Right atrium auricular region (tissue), 2 donors: Measurements from ENCODE around the gene GSTT4. TPM values are rescaled to one million over a fixed set of nuclear protein-coding genes. Genes with fewer than 3 reads are reported as not detected.

Source experiments
- DNase-seq: peaks from one replicate; pipeline ENCODE4 v3.0.0-alpha.2; 2019; ENCODE audit warnings: low spot score
- H3K27ac ChIP-seq, 2 donors: fragments of 200-600 bp; sonication (generic); 1 replicate in 1 of 2; 2 replicates in 1 of 2; pipeline ENCODE4 v1.5.1; 2016 to 2019
- H3K27me3 ChIP-seq, 2 donors: fragments of 200-600 bp; sonication (generic); one replicate each; pipeline versions ENCODE4 v1.5.1 to v1.6.0; 2017 to 2019
- H3K36me3 ChIP-seq: fragments of 200-600 bp; sonication (generic); one replicate; pipeline ENCODE4 v1.5.1; 2016
- H3K4me1 ChIP-seq, 2 donors: fragments of 200-600 bp; sonication (generic); one replicate each; pipeline versions ENCODE4 v1.5.1 to v1.6.0; 2017 to 2019
- H3K4me3 ChIP-seq, 2 donors: fragments of 200-600 bp; sonication (generic); 1 replicate in 1 of 2; 2 replicates in 1 of 2; pipeline ENCODE4 v1.5.1; 2017 to 2019; ENCODE audit warnings: mild to moderate bottlenecking in 1 of 2, moderate library complexity in 1 of 2
- H3K9me3 ChIP-seq, 2 donors: fragments of 200-600 bp; sonication (generic); one replicate each; pipeline ENCODE4 v1.5.1; 2019
- total RNA-seq, 2 donors: library from RNA; depleted of rRNA; stranded (reverse); fragments of >200 nt; gene quantifications; one replicate each; pipeline ENCODE4 v1.1.0, GENCODE V29; 2016
- TF ChIP-seq, protein P1 (sequence below), 2 donors: fragments of 200-600 bp; sonication (generic); IDR thresholded peaks; one replicate each; pipeline ENCODE4 v1.5.1; 2019; ENCODE audit warnings: antibody characterized with exemption in 2 of 2

Gene GSTT4
- total RNA-seq, 2 donors from 2014 or later, result not detected

DNA sequence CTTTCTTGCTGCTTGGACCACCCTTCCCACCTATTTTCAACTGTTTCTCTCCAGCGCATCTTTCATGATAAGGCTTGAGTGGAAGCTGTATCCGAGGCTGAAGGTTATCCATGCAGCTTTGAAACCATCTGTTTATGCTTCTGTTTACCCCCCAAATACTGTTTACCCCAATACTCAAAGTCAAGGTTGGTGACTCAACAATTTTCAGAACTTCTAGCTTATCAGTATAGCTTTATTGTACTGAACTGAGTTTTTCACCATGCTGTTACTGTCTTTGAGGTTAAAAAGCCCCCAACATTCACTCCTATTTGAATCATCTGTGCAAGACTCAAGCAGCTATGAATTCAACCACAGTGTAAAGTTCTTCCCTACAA is 4.8 kb upstream of the GSTT4 start:
- Histone ChIP-seq H3K27me3 (no peaks in the 10 kb centered on the region), H3K27ac (no peak overlapping the region), H3K9me3 (no peaks in the 10 kb centered on the region), H3K4me1 (peaks cover 0 to 34% of the 10 kb centered on the region in 2 donors), H3K36me3 (no peaks in the 10 kb centered on the region), H3K4me3 (no peak overlapping the region)
- TF ChIP-seq, protein P1, sequence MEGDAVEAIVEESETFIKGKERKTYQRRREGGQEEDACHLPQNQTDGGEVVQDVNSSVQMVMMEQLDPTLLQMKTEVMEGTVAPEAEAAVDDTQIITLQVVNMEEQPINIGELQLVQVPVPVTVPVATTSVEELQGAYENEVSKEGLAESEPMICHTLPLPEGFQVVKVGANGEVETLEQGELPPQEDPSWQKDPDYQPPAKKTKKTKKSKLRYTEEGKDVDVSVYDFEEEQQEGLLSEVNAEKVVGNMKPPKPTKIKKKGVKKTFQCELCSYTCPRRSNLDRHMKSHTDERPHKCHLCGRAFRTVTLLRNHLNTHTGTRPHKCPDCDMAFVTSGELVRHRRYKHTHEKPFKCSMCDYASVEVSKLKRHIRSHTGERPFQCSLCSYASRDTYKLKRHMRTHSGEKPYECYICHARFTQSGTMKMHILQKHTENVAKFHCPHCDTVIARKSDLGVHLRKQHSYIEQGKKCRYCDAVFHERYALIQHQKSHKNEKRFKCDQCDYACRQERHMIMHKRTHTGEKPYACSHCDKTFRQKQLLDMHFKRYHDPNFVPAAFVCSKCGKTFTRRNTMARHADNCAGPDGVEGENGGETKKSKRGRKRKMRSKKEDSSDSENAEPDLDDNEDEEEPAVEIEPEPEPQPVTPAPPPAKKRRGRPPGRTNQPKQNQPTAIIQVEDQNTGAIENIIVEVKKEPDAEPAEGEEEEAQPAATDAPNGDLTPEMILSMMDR (IDR thresholded peaks at IDR 0.05), result no peak
- no peak for DNase-seq

DNA sequence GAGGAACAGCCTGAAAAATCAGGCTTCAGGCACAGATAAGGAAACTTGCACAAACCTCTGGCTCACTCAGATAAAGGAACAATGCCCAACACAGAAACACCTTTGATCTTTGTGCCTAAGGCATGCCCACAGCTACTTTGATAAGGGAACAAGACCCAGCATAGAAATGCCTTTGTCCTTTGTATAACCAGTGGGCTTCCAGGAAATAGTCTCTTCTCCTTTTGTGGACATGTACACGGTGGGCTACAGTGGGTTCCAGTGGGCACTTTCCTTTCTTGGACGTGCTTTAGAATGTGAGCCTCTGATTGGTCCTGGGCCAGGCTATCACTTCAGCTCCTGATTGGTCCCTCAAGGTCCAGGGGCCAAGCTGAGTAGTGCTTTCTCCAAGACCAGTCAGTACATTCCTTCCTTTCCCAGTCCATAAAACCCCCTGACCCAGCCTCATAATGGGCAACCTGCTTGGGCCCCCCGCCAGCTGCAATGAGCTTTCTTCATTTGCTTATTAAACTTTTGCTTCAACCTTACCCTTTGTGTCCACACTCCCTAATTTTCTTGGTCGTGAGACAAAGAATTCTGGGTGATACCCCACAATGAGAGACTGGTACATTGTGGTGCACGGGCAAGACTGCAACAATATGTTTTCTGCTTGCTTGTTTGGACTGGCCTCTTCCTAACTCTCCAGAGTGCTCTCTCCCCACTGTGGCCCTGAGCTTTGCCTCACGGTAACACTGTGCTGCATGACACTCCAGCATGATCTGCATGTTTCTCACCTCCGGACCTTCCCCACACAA is 4.2 kb upstream of the GSTT4 start:
- Histone ChIP-seq H3K4me3 (no peak overlapping the region), H3K9me3 (no peaks in the 10 kb centered on the region), H3K27me3 (no peaks in the 10 kb centered on the region), H3K4me1 (peaks cover 0 to 35% of the 10 kb centered on the region in 2 donors), H3K36me3 (no peaks in the 10 kb centered on the region), H3K27ac (no peak overlapping the region)
- DNase-seq, result no peak
- TF ChIP-seq, protein P1 (IDR thresholded peaks at IDR 0.05), result no peak

DNA sequence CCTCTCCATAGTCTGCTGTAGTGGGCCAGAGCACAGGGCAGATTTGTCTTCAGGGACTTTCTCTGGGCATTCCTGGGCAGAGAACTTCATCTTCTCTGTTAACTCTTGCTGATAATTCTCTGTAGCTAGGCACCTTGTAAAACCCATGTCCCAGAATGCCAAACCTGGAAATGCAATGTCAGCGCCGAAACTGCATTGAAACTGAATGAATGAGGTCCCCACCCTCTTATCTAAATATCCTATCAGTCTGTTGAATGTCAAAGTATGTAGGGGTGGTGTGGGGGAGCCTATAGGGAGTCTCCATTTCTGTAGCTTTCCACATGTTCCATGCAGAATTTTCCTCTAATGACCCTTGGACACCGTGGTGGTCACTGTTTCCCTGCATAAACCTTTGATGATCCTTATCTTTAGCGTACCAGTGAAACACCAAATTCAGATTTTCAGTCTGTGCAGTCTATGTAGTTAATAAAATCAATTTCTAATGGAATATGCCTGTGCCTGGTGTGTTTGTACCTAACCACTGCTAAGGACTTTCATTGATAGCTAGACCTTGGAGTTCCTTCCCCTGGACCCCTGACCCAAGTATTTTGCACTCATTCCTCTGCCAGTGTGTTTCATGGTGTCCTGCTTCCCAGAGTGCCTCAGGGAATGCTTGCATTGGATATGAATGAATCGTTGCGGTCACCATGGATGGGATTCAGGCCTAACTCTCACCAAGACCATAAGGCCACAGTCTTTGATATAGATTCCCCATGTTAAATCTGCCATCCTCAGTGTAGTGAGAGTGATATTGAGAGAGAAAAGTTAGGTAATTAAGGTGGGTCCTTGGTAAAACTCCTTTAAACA is 3.4 kb upstream of the GSTT4 start:
- peaks cover 0 to 31% of the 10 kb centered on the region in 2 donors for H3K4me1 ChIP-seq
- no peak overlapping the region for H3K4me3 ChIP-seq
- no peaks in the 10 kb centered on the region for H3K36me3 ChIP-seq
- no peaks in the 10 kb centered on the region for H3K9me3 ChIP-seq
- TF ChIP-seq, protein P1 (IDR thresholded peaks at IDR 0.05), result no peak
- no peak for DNase-seq
- no peak overlapping the region for H3K27ac ChIP-seq
- H3K27me3 ChIP-seq, result no peaks in the 10 kb centered on the region

DNA sequence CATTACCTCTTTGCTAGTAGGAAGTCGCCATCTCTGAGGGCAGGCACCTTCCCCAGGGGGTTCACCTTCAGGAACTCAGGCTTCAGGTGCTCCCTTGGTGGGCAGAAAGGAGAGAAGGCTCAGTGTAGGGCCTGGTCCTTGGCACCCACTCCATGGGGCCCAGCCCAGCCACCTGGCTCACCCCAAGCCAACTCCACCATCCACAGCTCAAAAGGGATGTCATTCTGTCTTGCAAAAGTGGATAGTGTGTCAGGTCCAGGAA is 2.7 kb upstream of the GSTT4 start:
- no peak overlapping the region for H3K27ac ChIP-seq
- no peak for DNase-seq
- no peaks in the 10 kb centered on the region for H3K27me3 ChIP-seq
- TF ChIP-seq, protein P1 (IDR thresholded peaks at IDR 0.05), result no peak
- H3K36me3 ChIP-seq, result no peaks in the 10 kb centered on the region
- peaks cover 0 to 25% of the 10 kb centered on the region in 2 donors for H3K4me1 ChIP-seq
- no peaks in the 10 kb centered on the region for H3K9me3 ChIP-seq
- no peak overlapping the region for H3K4me3 ChIP-seq

DNA sequence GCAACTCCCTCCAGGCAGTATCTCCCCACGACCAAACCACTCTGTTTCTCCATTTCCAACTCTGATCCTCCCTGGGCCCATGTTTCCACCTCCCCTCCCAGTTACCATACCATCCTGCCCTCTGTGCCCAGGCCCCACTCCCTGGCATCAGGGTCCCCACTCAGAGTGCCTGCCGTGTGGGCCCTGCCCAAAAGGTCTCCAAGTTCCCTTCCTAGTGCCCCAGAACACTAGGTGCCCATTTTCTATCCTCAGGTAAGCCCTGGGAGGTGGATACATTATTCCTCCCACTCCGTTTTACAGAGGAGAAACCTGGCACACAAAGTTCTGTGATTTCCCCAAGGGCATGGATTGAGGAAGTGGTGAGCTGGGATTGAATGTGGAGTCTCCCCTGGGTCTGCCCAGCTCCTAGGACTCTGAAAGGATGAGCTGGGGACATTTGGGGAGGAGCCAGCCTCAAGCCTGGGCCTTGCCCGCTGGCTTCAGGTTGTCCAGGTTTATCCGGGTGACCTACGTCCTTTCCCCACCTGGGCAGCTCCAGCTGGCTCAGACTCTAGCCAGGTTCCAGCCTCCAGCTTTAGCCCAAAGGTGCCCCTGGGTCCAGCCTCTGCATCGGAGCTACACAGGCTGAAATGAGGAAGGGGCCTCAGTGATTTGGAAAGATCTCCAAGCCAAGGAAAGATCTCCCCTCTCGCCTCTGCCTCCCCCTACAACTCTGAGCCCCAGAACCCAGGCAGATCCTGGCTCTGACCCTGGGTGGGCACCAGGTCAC is 2.2 kb upstream of the GSTT4 start:
- TF ChIP-seq, protein P1 (IDR thresholded peaks at IDR 0.05), result no peak

More for the DNA sequence above, 2.2 kb upstream of the GSTT4 start:
- Histone ChIP-seq H3K27ac (no peak overlapping the region), H3K9me3 (no peaks in the 10 kb centered on the region), H3K4me1 (peaks cover 0 to 20% of the 10 kb centered on the region in 2 donors), H3K36me3 (no peaks in the 10 kb centered on the region), H3K27me3 (no peaks in the 10 kb centered on the region), H3K4me3 (no peak overlapping the region)
- no peak for DNase-seq
